OCI-LY3 (cell line): Measurements from ENCODE around the gene SACM1L.

Experiments used
- H2AFZ ChIP-seq: fragments of 200-600, 300-600 bp; shearing (Covaris generic); 2 replicates; pipeline ENCODE4 v1.6.0; 2014; ENCODE audit warnings: antibody characterized with exemption, low read depth, low read length
- H3K27ac ChIP-seq: fragments of 200-600, 300-600 bp; sonication (generic); 2 replicates; pipeline ENCODE4 v1.5.1; 2014; ENCODE audit warnings: mild to moderate bottlenecking, low read length, moderate library complexity, mixed read lengths
- H3K27me3 ChIP-seq: fragments of 200-600, 300-600 bp; sonication (generic); 2 replicates; pipeline ENCODE4 v1.6.1; 2014; ENCODE audit warnings: low read depth, low read length, mixed read lengths
- H3K36me3 ChIP-seq: fragments of 200-600, 300-600 bp; sonication (generic); replicated peaks from 2 replicates; pipeline ENCODE3; 2014; ENCODE audit warnings: low read depth, low read length, mixed read lengths
- H3K4me1 ChIP-seq: fragments of 300-600, 200-600 bp; sonication (generic); 2 replicates; pipeline ENCODE4 v1.6.1; 2014; ENCODE audit warnings: low read length, mixed read lengths
- H3K4me2 ChIP-seq: fragments of 200-600, 300-600 bp; sonication (generic); 2 replicates; pipeline ENCODE4 v1.6.1; 2014; ENCODE audit warnings: low read length, mixed read lengths
- H3K4me3 ChIP-seq: fragments of 300-600, 200-600 bp; sonication (generic); 2 replicates; pipeline ENCODE4 v1.5.1; 2014; ENCODE audit warnings: antibody characterized with exemption, mild to moderate bottlenecking, low read length, moderate library complexity
- H3K79me2 ChIP-seq: fragments of 300-600, 200-600 bp; shearing (Covaris generic); 2 replicates; pipeline ENCODE4 v1.6.1; 2014; ENCODE audit warnings: mild to moderate bottlenecking, low read length, mixed read lengths
- H3K9ac ChIP-seq: fragments of 300-600, 200-600 bp; shearing (Covaris generic); 2 replicates; pipeline ENCODE4 v1.6.0; 2014; ENCODE audit warnings: mild to moderate bottlenecking, low read length, moderate library complexity
- H3K9me3 ChIP-seq: fragments of 200-600, 300-600 bp; shearing (Covaris generic); 2 replicates; pipeline ENCODE4 v1.6.1; 2014; ENCODE audit warnings: low read length, mixed read lengths; ENCODE audit not compliant: insufficient read depth
- H4K20me1 ChIP-seq: fragments of 200-600, 300-600 bp; sonication (generic); 2 replicates; pipeline ENCODE4 v1.6.1; 2016; ENCODE audit warnings: low read length, mixed read lengths; ENCODE audit not compliant: insufficient read depth
- EZH2phosphoT487 ChIP-seq: fragments of 200-600 bp; shearing (Covaris generic); IDR thresholded peaks from 2 replicates; pipeline ENCODE4 v1.6.1; 2018; ENCODE audit warnings: antibody characterized with exemption, mixed run types, low read depth
- TF ChIP-seq, protein P1 (sequence below): fragments of 200-600, 300-600 bp; sonication (generic); IDR thresholded peaks from 2 replicates; pipeline ENCODE4 v1.5.1; 2014; ENCODE audit warnings: antibody characterized with exemption, low read length, low read depth

The SACM1L gene

DNA sequence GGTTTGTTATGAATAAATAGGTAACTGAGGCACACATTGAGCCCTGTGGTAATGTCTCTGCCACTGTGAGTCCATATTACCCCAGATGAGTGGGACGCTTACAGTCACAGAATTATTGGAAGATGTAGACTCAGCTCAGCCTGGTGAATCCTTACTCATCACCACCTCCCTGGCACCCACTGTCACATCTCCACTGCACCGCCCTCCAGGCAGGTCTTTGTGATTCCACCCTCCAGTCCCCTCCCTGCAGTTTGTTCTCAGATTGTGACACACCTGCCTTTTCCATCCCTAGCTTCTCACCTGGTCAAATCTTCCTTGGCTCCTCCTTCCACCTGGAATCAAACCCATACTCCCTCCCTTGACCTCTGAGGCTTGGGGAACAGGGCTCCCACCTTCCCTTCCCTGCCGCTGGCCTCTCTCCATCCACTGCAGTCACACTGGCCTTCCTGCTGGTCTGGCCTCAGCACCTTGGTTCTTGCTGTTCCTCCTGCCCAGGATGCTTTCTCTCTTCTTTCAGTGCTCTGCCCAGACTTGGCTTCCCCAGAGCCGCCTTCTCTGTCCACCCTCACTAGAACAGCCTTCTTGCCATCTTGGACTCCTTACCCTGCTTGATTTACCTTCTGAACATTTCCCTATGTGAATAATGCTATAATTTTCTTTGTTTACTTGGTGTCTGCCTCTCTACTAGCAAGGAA is 97.8 kb downstream of the SACM1L start:
- H3K9me3 ChIP-seq = peaks cover 9% of the 10 kb centered on the region; the same call in 1 of the 2 replicates
- H3K27ac ChIP-seq = no peak overlapping the region
- H3K79me2 ChIP-seq = no peaks in the 10 kb centered on the region
- peaks cover 7% of the 10 kb centered on the region; the same call in 1 of the 2 replicates for H3K4me1 ChIP-seq
- no peak overlapping the region for H3K4me3 ChIP-seq
- no peak overlapping the region for H3K9ac ChIP-seq
- TF ChIP-seq EZH2phosphoT487 = no peak
- TF ChIP-seq, protein P1, sequence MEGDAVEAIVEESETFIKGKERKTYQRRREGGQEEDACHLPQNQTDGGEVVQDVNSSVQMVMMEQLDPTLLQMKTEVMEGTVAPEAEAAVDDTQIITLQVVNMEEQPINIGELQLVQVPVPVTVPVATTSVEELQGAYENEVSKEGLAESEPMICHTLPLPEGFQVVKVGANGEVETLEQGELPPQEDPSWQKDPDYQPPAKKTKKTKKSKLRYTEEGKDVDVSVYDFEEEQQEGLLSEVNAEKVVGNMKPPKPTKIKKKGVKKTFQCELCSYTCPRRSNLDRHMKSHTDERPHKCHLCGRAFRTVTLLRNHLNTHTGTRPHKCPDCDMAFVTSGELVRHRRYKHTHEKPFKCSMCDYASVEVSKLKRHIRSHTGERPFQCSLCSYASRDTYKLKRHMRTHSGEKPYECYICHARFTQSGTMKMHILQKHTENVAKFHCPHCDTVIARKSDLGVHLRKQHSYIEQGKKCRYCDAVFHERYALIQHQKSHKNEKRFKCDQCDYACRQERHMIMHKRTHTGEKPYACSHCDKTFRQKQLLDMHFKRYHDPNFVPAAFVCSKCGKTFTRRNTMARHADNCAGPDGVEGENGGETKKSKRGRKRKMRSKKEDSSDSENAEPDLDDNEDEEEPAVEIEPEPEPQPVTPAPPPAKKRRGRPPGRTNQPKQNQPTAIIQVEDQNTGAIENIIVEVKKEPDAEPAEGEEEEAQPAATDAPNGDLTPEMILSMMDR = no peak
- no peaks in the 10 kb centered on the region for H4K20me1 ChIP-seq
- no peaks in the 10 kb centered on the region for H3K36me3 ChIP-seq
- H2AFZ ChIP-seq = no peak overlapping the region
- peaks cover 48% of the 10 kb centered on the region for H3K27me3 ChIP-seq
- H3K4me2 ChIP-seq = no peak overlapping the region

DNA sequence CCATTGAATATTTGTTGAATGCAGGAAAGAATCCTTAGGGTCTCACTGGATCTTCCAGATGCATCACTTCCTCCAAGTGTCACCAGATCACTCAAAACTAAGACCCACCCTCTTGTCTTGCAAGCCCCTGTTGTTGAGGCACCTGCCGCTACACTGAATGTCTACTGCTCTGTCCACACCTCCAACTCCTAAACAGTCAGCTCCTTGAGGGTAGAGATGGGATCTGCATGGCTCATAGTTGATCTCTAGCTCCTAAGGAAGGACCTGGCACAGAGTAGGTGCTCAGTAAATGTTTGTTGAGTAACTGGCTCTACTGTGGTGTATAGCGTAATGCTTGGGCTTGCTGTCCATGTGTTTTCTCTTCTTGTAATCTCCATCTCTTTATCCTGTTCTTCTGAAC is 98.4 kb downstream of the SACM1L start:
- no peak overlapping the region for H3K4me2 ChIP-seq
- H3K79me2 ChIP-seq = no peaks in the 10 kb centered on the region
- peaks cover 47% of the 10 kb centered on the region for H3K27me3 ChIP-seq
- no peak overlapping the region for H3K27ac ChIP-seq
- TF ChIP-seq EZH2phosphoT487 = no peak
- TF ChIP-seq, protein P1 = no peak
- no peak overlapping the region for H3K9ac ChIP-seq
- H3K36me3 ChIP-seq = no peaks in the 10 kb centered on the region
- H3K9me3 ChIP-seq = peaks cover 9% of the 10 kb centered on the region; the same call in 1 of the 2 replicates
- H3K4me3 ChIP-seq = no peak overlapping the region
- peaks cover 8% of the 10 kb centered on the region; the same call in 1 of the 2 replicates for H3K4me1 ChIP-seq
- no peaks in the 10 kb centered on the region for H4K20me1 ChIP-seq
- no peak overlapping the region for H2AFZ ChIP-seq

DNA sequence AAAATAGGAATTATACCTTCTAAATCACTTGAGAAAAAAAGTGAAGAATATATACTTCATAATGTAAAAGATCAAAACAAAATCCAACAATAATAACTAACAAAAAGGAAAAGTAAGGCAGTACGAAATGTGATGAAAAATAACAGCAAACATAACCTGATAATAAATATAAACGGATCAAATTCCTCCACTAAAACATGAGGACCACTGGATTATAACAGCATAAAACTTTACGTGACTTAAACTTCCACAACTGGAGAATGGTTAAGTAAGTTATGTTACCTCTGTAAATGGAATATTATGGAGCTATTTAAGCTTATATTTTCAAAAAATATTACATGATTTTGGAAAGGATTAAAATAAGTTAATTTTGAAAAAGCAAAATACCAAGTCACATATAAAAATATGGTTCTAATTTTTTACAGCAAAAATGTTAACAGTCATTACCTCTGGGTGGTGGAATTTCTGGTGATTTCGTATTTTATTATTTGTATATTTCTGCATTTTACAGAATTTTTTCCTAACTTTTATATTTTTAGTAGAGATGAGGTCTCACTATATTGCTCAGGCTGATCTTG is 100.1 kb downstream of the SACM1L start:
- Histone ChIP-seq H3K4me2 (no peak overlapping the region), H3K9ac (no peak overlapping the region), H3K4me1 (peaks cover 8% of the 10 kb centered on the region; the same call in 1 of the 2 replicates), H4K20me1 (no peaks in the 10 kb centered on the region), H2AFZ (no peak overlapping the region), H3K27ac (no peak overlapping the region), H3K27me3 (peaks cover 53% of the 10 kb centered on the region), H3K36me3 (no peaks in the 10 kb centered on the region), H3K4me3 (no peak overlapping the region), H3K79me2 (no peaks in the 10 kb centered on the region), H3K9me3 (peaks cover 9% of the 10 kb centered on the region; the same call in 1 of the 2 replicates)
- no peak for TF ChIP-seq EZH2phosphoT487
- TF ChIP-seq, protein P1 = no peak

DNA sequence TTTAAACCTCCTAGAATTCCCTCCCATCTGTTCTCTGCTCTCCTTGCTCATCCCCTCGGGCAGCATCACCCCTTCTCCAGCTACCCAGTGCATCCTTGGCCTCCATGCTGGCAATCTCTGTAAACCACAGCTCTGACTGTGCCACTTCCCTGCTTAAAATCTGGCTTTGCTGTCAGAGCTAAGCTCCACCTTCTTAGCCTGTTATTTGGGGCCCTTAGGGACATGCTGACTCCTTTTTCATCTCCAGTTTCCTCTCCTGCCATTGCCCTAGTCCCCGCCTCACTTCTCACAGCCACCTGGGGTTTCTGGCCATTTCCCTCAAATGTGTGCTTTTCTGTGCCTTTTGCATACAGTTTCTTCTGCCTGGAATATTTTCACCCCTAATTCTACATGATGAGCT is 101.4 kb downstream of the SACM1L start:
- Histone ChIP-seq H3K9me3 (peaks cover 9% of the 10 kb centered on the region; the same call in 1 of the 2 replicates), H3K4me2 (no peak overlapping the region), H4K20me1 (no peaks in the 10 kb centered on the region), H3K4me3 (no peak overlapping the region), H3K27ac (no peak overlapping the region), H2AFZ (no peak overlapping the region), H3K27me3 (peaks cover 53% of the 10 kb centered on the region), H3K4me1 (peaks cover 8% of the 10 kb centered on the region; the same call in 1 of the 2 replicates), H3K79me2 (no peaks in the 10 kb centered on the region), H3K36me3 (no peaks in the 10 kb centered on the region), H3K9ac (no peak overlapping the region)
- TF ChIP-seq, protein P1 = no peak
- TF ChIP-seq EZH2phosphoT487 = no peak
